MCF 10A (cell line): ENCODE results near the gene MACIR. TPM values are rescaled to one million over a fixed set of nuclear protein-coding genes. Genes with fewer than 3 reads are reported as not detected.

Experiments
- BruUV-seq: library from RNA; stranded (reverse); fragments of 400-500 nt; replicated peaks from 2 replicates; lab custom pipeline; 2021; lab: Mats Ljungman, UMichigan
- CTCF ChIA-PET: fragments of 300-600 bp; sonication (Branson Sonifier 250); formaldehyde crosslinking; extraction: SDS; loops from one replicate; lab custom pipeline; 2021; ENCODE audit warnings: antibody characterized with exemption, inconsistent platforms; lab: Yijun Ruan, JAX
- POLR2A ChIA-PET: fragments of 300-600, 350-650 bp; sonication (Branson Sonifier 250); formaldehyde crosslinking; extraction: SDS; loops from one replicate; lab custom pipeline; 2020; ENCODE audit warnings: antibody characterized with exemption, inconsistent platforms; lab: Yijun Ruan, JAX
- DNase-seq: peaks from one replicate; pipeline ENCODE4 v3.0.0-alpha.2; 2018; ENCODE audit not compliant: unreplicated experiment
- H3K27ac Mint-ChIP-seq: one replicate; pipeline ENCODE4 v1.8.0; 2022; ENCODE audit warnings: mild to moderate bottlenecking, low read depth, mixed read lengths; ENCODE audit not compliant: unreplicated experiment
- H3K27me3 Mint-ChIP-seq: one replicate; pipeline ENCODE4 v1.8.0; 2022; ENCODE audit warnings: mixed read lengths; ENCODE audit not compliant: insufficient read depth, unreplicated experiment
- H3K36me3 Mint-ChIP-seq: one replicate; pipeline ENCODE4 v1.8.0; 2022; ENCODE audit warnings: mild to moderate bottlenecking, moderate library complexity, mixed read lengths; ENCODE audit not compliant: insufficient read depth, unreplicated experiment
- H3K4me1 Mint-ChIP-seq: one replicate; pipeline ENCODE4 v1.8.0; 2022; ENCODE audit warnings: mixed read lengths; ENCODE audit not compliant: insufficient read depth, unreplicated experiment
- H3K4me3 Mint-ChIP-seq: one replicate; pipeline ENCODE4 v1.8.0; 2022; ENCODE audit warnings: mild to moderate bottlenecking, moderate library complexity, mixed read lengths; ENCODE audit not compliant: unreplicated experiment
- H3K9me3 Mint-ChIP-seq: one replicate; pipeline ENCODE4 v1.8.0; 2022; ENCODE audit warnings: mixed read lengths; ENCODE audit not compliant: unreplicated experiment
- intact Hi-C: fragments of 100-400 bp; cut with micrococcal nuclease; formaldehyde crosslinking; loops from 2 replicates; pipeline ENCODE4 v1.14.1; 2022
- total RNA-seq: library from RNA; stranded (reverse); gene quantifications from 2 replicates; pipeline ENCODE4 v1.2.3, GENCODE V29; 2022
- TF ChIP-seq, protein P1 (sequence below): fragments of 200-600 bp; IDR thresholded peaks from one replicate; pipeline ENCODE4 v1.8.0; 2022; ENCODE audit warnings: antibody characterized with exemption, mild to moderate bottlenecking; ENCODE audit not compliant: unreplicated experiment

Gene MACIR
- total RNA-seq, 1 experiment from 2014 or later, result 8.9 TPM

DNA sequence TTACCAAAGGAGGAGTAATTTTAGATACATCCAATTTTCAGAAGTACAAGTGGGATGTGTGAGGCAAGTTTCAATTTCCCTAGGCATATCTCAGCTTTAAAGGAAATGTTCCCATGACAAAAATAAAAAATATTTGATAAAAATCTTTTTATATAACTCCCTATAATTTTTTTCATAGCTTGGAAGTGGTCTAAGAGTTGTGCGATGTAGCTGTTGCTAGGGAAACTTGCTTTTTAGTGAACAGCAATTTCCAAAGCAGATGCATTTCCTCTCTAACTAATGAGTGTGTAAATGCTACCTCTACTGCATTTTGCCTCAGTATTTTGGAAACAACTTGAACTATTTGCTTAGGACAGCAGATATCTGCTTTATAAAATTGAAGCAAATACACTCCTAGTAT, 39.6 kb downstream of the MACIR start:
- H3K9me3 Mint-ChIP-seq, result no peaks in the 10 kb centered on the region
- CTCF ChIA-PET, result interaction anchor here (1.2 kb wide), 1 partner anchor 177 kb away, joined by 3 read pairs; no protein-coding TSS in a partner anchor
- BruUV-seq, result no TSS peak
- DNase-seq, result no peak
- no peak overlapping the region for H3K4me3 Mint-ChIP-seq
- no peaks in the 10 kb centered on the region for H3K27me3 Mint-ChIP-seq
- intact Hi-C loops, result no loop called here
- POLR2A ChIA-PET, result no interaction called here
- H3K4me1 Mint-ChIP-seq, result no peaks in the 10 kb centered on the region
- TF ChIP-seq, protein P1, sequence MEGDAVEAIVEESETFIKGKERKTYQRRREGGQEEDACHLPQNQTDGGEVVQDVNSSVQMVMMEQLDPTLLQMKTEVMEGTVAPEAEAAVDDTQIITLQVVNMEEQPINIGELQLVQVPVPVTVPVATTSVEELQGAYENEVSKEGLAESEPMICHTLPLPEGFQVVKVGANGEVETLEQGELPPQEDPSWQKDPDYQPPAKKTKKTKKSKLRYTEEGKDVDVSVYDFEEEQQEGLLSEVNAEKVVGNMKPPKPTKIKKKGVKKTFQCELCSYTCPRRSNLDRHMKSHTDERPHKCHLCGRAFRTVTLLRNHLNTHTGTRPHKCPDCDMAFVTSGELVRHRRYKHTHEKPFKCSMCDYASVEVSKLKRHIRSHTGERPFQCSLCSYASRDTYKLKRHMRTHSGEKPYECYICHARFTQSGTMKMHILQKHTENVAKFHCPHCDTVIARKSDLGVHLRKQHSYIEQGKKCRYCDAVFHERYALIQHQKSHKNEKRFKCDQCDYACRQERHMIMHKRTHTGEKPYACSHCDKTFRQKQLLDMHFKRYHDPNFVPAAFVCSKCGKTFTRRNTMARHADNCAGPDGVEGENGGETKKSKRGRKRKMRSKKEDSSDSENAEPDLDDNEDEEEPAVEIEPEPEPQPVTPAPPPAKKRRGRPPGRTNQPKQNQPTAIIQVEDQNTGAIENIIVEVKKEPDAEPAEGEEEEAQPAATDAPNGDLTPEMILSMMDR, result no peak
- H3K36me3 Mint-ChIP-seq, result no peaks in the 10 kb centered on the region
- no peak overlapping the region for H3K27ac Mint-ChIP-seq

DNA sequence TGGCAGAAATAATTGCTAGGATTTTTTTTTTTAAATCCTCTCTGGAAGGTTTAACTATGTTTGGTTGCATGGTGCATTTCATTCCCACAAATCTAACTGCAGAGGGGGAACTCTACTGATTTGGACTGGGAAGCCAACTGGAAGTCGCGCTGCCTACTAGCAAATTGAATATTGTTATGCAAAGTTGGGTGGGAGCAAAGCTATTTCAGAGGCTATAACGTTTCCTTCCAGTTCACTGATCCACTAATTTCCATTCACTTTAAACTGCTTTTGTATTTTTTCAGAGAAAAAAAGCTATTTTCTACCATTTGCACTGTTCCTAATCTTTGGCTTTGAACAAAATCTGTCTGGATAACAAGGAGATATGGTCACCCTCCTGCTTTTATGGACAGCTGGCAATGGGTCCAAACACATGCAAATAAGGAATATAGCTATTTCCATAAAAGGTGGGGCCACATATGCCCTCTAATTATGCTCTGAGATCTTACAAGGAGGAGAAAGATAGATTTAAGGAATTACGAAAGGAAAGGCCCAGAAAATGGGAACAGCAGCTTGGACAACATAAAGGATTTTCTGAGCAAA, 40.1 kb downstream of the MACIR start:
- TF ChIP-seq, protein P1, result no peak
- intact Hi-C loops, result no loop called here
- Mint-ChIP-seq H3K36me3 (no peaks in the 10 kb centered on the region), H3K4me3 (no peak overlapping the region), H3K27me3 (no peaks in the 10 kb centered on the region), H3K27ac (no peak overlapping the region), H3K9me3 (no peaks in the 10 kb centered on the region), H3K4me1 (no peaks in the 10 kb centered on the region)
- no peak for DNase-seq
- ChIA-PET POLR2A (interaction anchor here (0.8 kb wide), 1 partner anchor 174 kb away, joined by 3 read pairs; no protein-coding TSS in a partner anchor), CTCF (interaction anchor here (0.7 to 1.2 kb wide), 2 partner anchors 176 to 190 kb away, joined by 3 read pairs; no protein-coding TSS in a partner anchor)
- no TSS peak for BruUV-seq

DNA sequence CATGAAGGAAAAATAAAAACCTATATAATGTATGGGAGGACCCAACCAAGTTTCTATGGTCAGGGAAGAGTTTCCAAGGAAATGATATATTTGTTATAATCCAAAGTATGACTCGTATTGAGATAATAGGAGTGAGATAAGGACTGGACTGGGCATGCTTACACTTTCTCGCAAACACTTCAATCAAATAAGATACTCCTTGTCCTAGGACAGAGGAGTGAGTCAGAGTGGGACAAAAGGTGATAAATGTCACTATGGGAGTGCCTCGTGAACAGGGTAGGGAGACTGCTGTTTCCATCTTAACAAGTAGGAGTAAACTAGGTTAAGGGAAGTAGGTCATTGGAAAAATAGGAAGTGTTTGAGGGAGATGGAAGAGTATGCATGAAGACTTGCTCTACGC, 47.2 kb downstream of the MACIR start:
- H3K4me1 Mint-ChIP-seq, result no peaks in the 10 kb centered on the region
- TF ChIP-seq, protein P1, result no peak
- no peak overlapping the region for H3K27ac Mint-ChIP-seq
- POLR2A ChIA-PET, result no interaction called here
- intact Hi-C loops, result no loop called here
- CTCF ChIA-PET, result no interaction called here
- H3K9me3 Mint-ChIP-seq, result no peaks in the 10 kb centered on the region
- DNase-seq, result no peak
- H3K4me3 Mint-ChIP-seq, result no peak overlapping the region
- no peaks in the 10 kb centered on the region for H3K27me3 Mint-ChIP-seq
- no peaks in the 10 kb centered on the region for H3K36me3 Mint-ChIP-seq
- no TSS peak for BruUV-seq

DNA sequence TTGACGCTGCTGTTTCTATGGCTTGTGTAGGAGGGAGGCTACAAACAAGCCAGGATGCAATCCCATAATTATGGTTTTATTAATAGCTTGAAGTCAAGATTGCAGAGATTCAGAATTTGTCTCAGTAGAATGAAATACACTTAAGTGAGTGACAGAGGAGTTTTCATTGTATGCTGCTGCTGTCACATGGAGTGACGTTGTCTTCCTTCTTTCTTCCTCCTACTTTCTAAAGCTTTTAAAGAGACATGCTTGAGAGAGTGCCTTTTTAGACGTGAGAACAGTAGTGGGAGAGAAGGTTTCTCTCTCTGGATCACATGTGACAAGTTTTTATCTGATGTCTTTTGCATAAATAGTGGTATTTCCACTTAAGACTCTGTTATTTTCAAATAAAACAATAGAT, 48.9 kb downstream of the MACIR start:
- no TSS peak for BruUV-seq
- Mint-ChIP-seq H3K4me1 (no peaks in the 10 kb centered on the region), H3K27ac (no peak overlapping the region), H3K27me3 (peaks cover 15% of the 10 kb centered on the region), H3K9me3 (no peaks in the 10 kb centered on the region), H3K36me3 (peaks cover 5% of the 10 kb centered on the region), H3K4me3 (no peak overlapping the region)
- TF ChIP-seq, protein P1, result no peak
- ChIA-PET CTCF (no interaction called here), POLR2A (no interaction called here)
- intact Hi-C loops, result no loop called here
- DNase-seq, result no peak
